ENCODE results near the gene VAX1. TPM values are rescaled to one million over a fixed set of nuclear protein-coding genes. Genes with fewer than 3 reads are reported as not detected.

Gene VAX1
- total RNA-seq, 1 donor from 2014 or later: not detected

DNA sequence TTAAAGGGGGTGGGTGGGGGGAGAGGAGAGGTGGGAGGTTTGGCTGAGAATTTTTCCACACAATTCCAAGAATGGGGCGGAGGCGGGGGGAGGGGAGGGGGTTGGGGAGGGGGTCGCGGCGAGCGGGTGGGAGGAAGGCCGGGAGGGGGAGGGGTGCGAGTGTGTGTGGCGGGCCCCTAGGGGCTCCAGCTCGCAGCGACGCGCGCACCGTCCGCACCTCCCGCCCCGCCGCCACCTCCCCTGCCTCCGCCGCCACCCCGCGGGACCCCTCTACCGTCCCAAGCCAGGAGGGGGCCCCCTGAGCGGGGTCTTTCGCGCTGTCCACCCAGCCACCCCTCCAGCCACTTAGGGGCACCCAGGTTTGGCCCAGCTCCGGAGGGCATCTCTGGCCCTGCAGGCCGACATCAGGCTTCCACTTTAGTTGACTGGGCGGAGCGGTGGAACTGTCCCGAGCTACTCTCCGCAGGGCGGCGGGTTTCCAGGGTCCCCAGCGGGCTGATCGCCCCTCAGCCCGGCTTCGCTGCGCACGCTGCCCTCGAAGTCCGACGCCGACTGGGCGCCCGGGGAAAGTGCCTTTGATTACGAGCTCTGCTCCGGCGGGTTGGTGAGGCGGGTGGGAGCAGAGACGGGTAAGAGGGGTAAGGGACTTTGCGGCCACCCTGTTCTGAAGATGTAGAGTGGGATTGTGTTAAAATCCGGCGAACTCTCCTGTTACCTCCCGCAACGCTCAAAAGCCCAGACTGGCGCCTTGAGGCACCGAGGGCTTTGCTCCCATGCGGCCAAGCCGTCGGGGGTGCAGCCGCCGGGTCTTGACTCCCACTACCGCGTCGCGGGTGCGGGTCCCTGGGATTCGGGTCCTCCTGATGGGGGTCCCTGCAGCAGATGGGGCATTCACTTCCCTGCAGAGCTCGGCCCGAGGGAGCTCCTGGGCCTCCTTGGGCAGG is 1.8 kb upstream of the VAX1 start:
- Histone ChIP-seq H3K4me3 (no peak overlapping the region), H3K27me3 (peaks cover 31% of the 10 kb centered on the region), H3K4me1 (peaks cover 0 to 12% of the 10 kb centered on the region in 2 donors), H3K36me3 (no peaks in the 10 kb centered on the region), H3K9me3 (no peaks in the 10 kb centered on the region), H3K27ac (no peak overlapping the region)
- intact Hi-C loops (cut with DNase I): no loop called here
- TF ChIP-seq CTCF (IDR thresholded peaks at IDR 0.05): no peak
- no peak for DNase-seq (ENCODE audit: low spot score in 2 of 2)

- TF ChIP-seq CTCF (IDR thresholded peaks at IDR 0.05): no peak
- peaks cover 31% of the 10 kb centered on the region for H3K27me3 ChIP-seq
- no peak overlapping the region for H3K4me3 ChIP-seq
- intact Hi-C loops (cut with DNase I): no loop called here
- H3K9me3 ChIP-seq: no peaks in the 10 kb centered on the region
- H3K36me3 ChIP-seq: no peaks in the 10 kb centered on the region
- H3K27ac ChIP-seq: no peak overlapping the region
- H3K4me1 ChIP-seq: peaks cover 0 to 12% of the 10 kb centered on the region in 2 donors
- DNase-seq (ENCODE audit: low spot score in 2 of 2): no peak
Observed at GRCh38 chr10:117138838-117139580, 939 bp upstream of the VAX1 start.

DNA sequence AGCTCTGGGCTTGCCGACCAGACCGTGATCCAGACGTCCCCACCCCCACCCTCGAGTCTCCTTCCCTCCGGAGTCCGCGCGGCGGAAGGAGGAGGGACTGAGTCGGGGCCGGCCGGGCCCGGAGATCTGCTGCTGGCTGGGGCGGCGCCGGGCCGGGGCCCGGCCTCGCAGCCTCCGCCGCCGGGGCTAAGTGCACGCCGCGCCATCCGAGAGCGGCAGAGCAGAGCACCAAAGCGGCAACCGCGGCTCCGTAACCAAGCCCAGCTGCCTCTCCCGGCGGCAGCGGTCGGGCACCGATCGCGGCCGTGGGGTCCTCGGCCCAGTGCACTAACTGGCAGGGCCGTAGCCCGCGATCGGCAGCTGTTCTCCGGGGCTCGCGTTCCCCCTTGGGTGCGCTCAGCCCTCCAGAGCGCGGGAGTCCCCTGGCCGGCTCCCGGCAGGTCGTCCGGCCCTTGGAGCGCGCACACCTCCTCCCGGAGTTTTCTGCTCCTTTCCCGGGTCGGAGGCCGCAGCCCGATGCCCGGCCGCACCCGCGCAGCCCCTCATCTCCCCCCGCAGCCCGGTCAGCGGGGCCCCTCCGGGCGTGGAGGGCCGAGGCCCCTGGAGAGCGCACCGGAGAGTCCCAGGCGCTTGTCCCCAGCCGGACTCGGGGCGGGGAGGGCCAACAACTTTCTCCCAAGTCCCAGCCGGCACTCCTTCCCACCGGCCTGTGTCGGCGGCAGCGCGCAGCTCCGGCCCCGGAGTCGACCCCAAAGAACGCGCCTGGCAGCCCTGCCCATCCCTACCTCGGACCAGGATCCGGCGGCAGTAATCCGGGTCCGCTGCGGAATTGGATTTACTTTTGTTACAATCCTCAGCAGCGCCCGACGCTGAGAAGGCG is 799 bp downstream of the VAX1 start:
- intact Hi-C loops (cut with DNase I): no loop called here
- H3K9me3 ChIP-seq: no peaks in the 10 kb centered on the region
- DNase-seq (ENCODE audit: low spot score in 2 of 2): no peak
- no peak overlapping the region for H3K27ac ChIP-seq
- no peaks in the 10 kb centered on the region for H3K36me3 ChIP-seq
- H3K4me1 ChIP-seq: peaks cover 0 to 12% of the 10 kb centered on the region in 2 donors
- peak overlapping the region; percentile 52 to 53 for H3K4me3 ChIP-seq
- H3K27me3 ChIP-seq: peaks cover 34% of the 10 kb centered on the region
- TF ChIP-seq CTCF (IDR thresholded peaks at IDR 0.05): no peak

GRCh38 chr10:117136391-117136975 is 1.6 kb downstream of the VAX1 start:
- TF ChIP-seq CTCF (IDR thresholded peaks at IDR 0.05): no peak
- no peaks in the 10 kb centered on the region for H3K9me3 ChIP-seq
- peak overlapping the region; percentile 52 to 53 for H3K4me3 ChIP-seq
- H3K4me1 ChIP-seq: peaks cover 0 to 12% of the 10 kb centered on the region in 2 donors
- intact Hi-C loops (cut with DNase I): no loop called here
- peaks cover 39% of the 10 kb centered on the region for H3K27me3 ChIP-seq
- no peaks in the 10 kb centered on the region for H3K36me3 ChIP-seq
- no peak for DNase-seq (ENCODE audit: low spot score in 2 of 2)
- H3K27ac ChIP-seq: no peak overlapping the region

Data from ascending aorta (tissue), 2 donors.